DOHH2 (cell line): ENCODE results near the gene TTC12.

Experiments
- H3F3A ChIP-seq: fragments of 200-600 bp; sonication (generic), shearing (Covaris generic); 2 replicates; pipeline ENCODE4 v1.6.0; 2016; ENCODE audit warnings: antibody characterized with exemption, mild to moderate bottlenecking; ENCODE audit not compliant: control insufficient read depth, insufficient read depth
- H3K27ac ChIP-seq: fragments of 200-600 bp; sonication (generic); 2 replicates; pipeline ENCODE4 v1.5.1; 2014; ENCODE audit warnings: low read depth, mild to moderate bottlenecking, low read length, moderate library complexity
- H3K27me3 ChIP-seq: fragments of 200-600 bp; sonication (generic); 2 replicates; pipeline ENCODE4 v1.6.1; 2014; ENCODE audit warnings: mild to moderate bottlenecking, low read length, mixed read lengths; ENCODE audit not compliant: control insufficient read depth
- H3K36me3 ChIP-seq: fragments of 200-600 bp; sonication (generic); 2 replicates; pipeline ENCODE4 v1.6.1; 2014; ENCODE audit warnings: mild to moderate bottlenecking, low read length, moderate library complexity, mixed read lengths; ENCODE audit not compliant: control insufficient read depth
- H3K4me1 ChIP-seq: fragments of 200-600 bp; sonication (generic); 2 replicates; pipeline ENCODE4 v1.6.1; 2014; ENCODE audit warnings: mild to moderate bottlenecking, low read length, mixed read lengths; ENCODE audit not compliant: control insufficient read depth
- H3K4me2 ChIP-seq: fragments of 200-600 bp; sonication (generic); 2 replicates; pipeline ENCODE4 v1.6.0; 2014; ENCODE audit warnings: mild to moderate bottlenecking, low read length, moderate library complexity
- H3K4me3 ChIP-seq: fragments of 200-600 bp; sonication (generic); 2 replicates; pipeline ENCODE4 v1.5.1; 2014; ENCODE audit warnings: mild to moderate bottlenecking, low read length, mixed read lengths
- H3K79me2 ChIP-seq: fragments of 200-600 bp; sonication (generic); 2 replicates; pipeline ENCODE4 v1.6.1; 2014; ENCODE audit warnings: mild to moderate bottlenecking, low read length, mixed read lengths; ENCODE audit not compliant: control insufficient read depth
- H3K9me2 ChIP-seq: fragments of 200-600 bp; sonication (generic); replicated peaks from 2 replicates; pipeline ENCODE4 v1.6.1; 2014; ENCODE audit warnings: mild to moderate bottlenecking, low read length, mixed read lengths; ENCODE audit not compliant: control insufficient read depth
- H3K9me3 ChIP-seq: fragments of 200-600 bp; sonication (generic); 2 replicates; pipeline ENCODE4 v1.6.1; 2014; ENCODE audit warnings: antibody characterized with exemption, low read length, mixed read lengths; ENCODE audit not compliant: control insufficient read depth, insufficient read depth
- H4K20me1 ChIP-seq: fragments of 200-600 bp; sonication (generic); 2 replicates; pipeline ENCODE4 v1.6.0; 2014; ENCODE audit warnings: low read depth, mild to moderate bottlenecking, antibody characterized with exemption, low read length, moderate library complexity; ENCODE audit not compliant: control insufficient read depth, insufficient read depth
- CTCF ChIP-seq: fragments of 200-600 bp; sonication (generic); IDR thresholded peaks from one replicate; pipeline ENCODE4 v1.5.1; 2014; ENCODE audit warnings: antibody characterized with exemption, mild to moderate bottlenecking, low read depth, low read length; ENCODE audit not compliant: poor library complexity, severe bottlenecking
- EZH2phosphoT487 ChIP-seq: fragments of 200-600 bp; sonication (generic); IDR thresholded peaks from 2 replicates; pipeline ENCODE4 v1.6.1; 2017; ENCODE audit warnings: borderline replicate concordance, mild to moderate bottlenecking, antibody characterized with exemption, low read length, moderate library complexity, mixed read lengths

The TTC12 gene

GRCh38 chr11:113395782-113396336 lies 81.5 kb downstream of the TTC12 start:
- H3F3A ChIP-seq = no peaks in the 10 kb centered on the region
- no peaks in the 10 kb centered on the region for H3K4me1 ChIP-seq
- H4K20me1 ChIP-seq = no peaks in the 10 kb centered on the region
- no peak overlapping the region for H3K27ac ChIP-seq
- no peaks in the 10 kb centered on the region for H3K36me3 ChIP-seq
- H3K4me2 ChIP-seq = no peak overlapping the region
- no peak for TF ChIP-seq EZH2phosphoT487
- no peak for TF ChIP-seq CTCF
- no peak overlapping the region for H3K4me3 ChIP-seq
- no peaks in the 10 kb centered on the region for H3K27me3 ChIP-seq
- H3K9me3 ChIP-seq = no peaks in the 10 kb centered on the region
- no peaks in the 10 kb centered on the region for H3K79me2 ChIP-seq
- no peaks in the 10 kb centered on the region for H3K9me2 ChIP-seq

GRCh38 chr11:113396690-113397089 lies 82.3 kb downstream of the TTC12 start:
- H3K4me1 ChIP-seq = no peaks in the 10 kb centered on the region
- no peaks in the 10 kb centered on the region for H3K36me3 ChIP-seq
- H3K27me3 ChIP-seq = no peaks in the 10 kb centered on the region
- no peaks in the 10 kb centered on the region for H3F3A ChIP-seq
- no peak overlapping the region for H3K4me2 ChIP-seq
- H3K4me3 ChIP-seq = no peak overlapping the region
- H3K9me2 ChIP-seq = no peaks in the 10 kb centered on the region
- no peaks in the 10 kb centered on the region for H3K9me3 ChIP-seq
- H3K79me2 ChIP-seq = no peaks in the 10 kb centered on the region
- no peak overlapping the region for H3K27ac ChIP-seq
- TF ChIP-seq EZH2phosphoT487 = no peak
- TF ChIP-seq CTCF = no peak
- no peaks in the 10 kb centered on the region for H4K20me1 ChIP-seq

GRCh38 chr11:113397212-113397611 lies 82.8 kb downstream of the TTC12 start:
- Histone ChIP-seq H3K79me2 (no peaks in the 10 kb centered on the region), H3K9me2 (no peaks in the 10 kb centered on the region), H3K36me3 (no peaks in the 10 kb centered on the region), H3K27ac (no peak overlapping the region), H4K20me1 (no peaks in the 10 kb centered on the region), H3K4me3 (no peak overlapping the region), H3K4me1 (no peaks in the 10 kb centered on the region), H3K27me3 (no peaks in the 10 kb centered on the region), H3K4me2 (no peak overlapping the region), H3K9me3 (no peaks in the 10 kb centered on the region), H3F3A (no peaks in the 10 kb centered on the region)
- no peak for TF ChIP-seq EZH2phosphoT487
- TF ChIP-seq CTCF = no peak
